Measurements from ENCODE around the gene PCNX2.

DNA sequence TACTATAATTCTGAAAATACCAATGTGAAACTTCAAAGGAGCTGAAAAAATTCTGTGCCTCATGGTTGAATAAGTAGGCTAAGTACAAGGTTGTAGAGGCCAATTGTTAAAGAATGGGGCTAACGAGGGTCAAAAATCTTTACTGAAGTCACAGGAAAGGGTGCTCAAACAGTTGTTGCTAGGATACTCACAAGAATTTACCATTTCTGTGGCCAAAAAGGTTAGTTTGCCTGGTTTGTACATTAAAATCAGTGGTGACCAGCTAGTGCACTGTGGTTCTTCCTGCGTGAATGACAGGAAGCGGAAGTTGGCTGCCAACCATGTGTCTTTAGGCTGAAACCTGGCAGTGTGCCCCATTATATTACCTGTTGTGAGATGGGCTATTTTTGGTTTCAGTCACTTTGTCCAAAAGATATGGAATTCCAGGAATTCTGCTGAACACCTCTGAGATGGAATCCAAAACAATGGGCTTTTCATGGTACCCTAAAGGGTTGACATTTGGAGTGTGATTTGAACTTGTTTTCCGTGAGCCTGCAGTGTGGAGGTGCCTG is 45.5 kb upstream of the PCNX2 start:
- TF ChIP-seq POLR2A (IDR thresholded peaks at IDR 0.05): no peak
- TF ChIP-seq, protein P1, sequence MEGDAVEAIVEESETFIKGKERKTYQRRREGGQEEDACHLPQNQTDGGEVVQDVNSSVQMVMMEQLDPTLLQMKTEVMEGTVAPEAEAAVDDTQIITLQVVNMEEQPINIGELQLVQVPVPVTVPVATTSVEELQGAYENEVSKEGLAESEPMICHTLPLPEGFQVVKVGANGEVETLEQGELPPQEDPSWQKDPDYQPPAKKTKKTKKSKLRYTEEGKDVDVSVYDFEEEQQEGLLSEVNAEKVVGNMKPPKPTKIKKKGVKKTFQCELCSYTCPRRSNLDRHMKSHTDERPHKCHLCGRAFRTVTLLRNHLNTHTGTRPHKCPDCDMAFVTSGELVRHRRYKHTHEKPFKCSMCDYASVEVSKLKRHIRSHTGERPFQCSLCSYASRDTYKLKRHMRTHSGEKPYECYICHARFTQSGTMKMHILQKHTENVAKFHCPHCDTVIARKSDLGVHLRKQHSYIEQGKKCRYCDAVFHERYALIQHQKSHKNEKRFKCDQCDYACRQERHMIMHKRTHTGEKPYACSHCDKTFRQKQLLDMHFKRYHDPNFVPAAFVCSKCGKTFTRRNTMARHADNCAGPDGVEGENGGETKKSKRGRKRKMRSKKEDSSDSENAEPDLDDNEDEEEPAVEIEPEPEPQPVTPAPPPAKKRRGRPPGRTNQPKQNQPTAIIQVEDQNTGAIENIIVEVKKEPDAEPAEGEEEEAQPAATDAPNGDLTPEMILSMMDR (IDR thresholded peaks at IDR 0.05): no peak
